Measurements from ENCODE around the gene ACY1. TPM values are rescaled to one million over a fixed set of nuclear protein-coding genes. Genes with fewer than 3 reads are reported as not detected.

Gene ACY1
- total RNA-seq, 4 donors from 2014 or later = 34.0 to 57.7 (median 52.1) TPM

DNA sequence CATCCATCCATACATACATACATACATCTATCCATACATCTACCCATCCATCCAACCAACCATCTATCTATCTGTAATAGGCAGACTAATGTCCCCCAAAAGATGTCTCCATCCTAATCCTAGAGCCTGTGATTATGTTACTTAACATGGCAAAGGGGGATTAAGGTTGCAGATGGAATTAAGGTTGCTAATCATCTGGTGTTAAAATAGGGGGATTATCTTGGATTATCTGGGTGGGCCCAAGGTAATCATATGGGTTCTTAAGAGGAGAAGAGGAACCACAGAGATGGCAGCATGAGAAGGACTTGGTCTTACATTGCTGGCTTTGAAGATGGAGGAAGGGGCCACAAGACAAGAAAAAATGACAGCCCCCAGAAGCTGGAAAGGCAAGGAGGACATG is 27.1 kb downstream of the ACY1 start:
- TF ChIP-seq, protein P1, sequence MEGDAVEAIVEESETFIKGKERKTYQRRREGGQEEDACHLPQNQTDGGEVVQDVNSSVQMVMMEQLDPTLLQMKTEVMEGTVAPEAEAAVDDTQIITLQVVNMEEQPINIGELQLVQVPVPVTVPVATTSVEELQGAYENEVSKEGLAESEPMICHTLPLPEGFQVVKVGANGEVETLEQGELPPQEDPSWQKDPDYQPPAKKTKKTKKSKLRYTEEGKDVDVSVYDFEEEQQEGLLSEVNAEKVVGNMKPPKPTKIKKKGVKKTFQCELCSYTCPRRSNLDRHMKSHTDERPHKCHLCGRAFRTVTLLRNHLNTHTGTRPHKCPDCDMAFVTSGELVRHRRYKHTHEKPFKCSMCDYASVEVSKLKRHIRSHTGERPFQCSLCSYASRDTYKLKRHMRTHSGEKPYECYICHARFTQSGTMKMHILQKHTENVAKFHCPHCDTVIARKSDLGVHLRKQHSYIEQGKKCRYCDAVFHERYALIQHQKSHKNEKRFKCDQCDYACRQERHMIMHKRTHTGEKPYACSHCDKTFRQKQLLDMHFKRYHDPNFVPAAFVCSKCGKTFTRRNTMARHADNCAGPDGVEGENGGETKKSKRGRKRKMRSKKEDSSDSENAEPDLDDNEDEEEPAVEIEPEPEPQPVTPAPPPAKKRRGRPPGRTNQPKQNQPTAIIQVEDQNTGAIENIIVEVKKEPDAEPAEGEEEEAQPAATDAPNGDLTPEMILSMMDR (IDR thresholded peaks at IDR 0.05) = no peak
- ATAC-seq (ENCODE audit: low FRiP score) (no peak), DNase-seq (ENCODE audit: low spot score) (no peak)

DNA sequence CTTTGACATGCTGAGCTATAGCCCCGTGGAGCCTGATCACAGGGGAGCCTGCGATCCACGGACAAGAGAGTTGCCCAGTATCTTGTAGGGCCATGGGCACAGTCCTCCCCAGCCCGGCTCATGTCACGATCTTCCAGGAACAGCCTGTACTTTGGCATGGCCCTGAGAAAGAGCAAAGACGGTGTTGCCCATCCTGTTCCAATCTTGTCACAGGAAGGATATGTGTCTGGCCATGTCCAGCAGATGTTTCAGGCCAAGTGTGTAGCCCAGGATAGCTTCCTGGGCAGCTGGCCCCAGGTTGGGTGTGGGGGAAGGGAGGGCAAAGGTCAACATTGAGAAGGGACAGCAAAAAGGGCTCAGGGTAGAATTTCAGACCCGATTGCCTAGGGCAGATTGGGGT is 29.4 kb downstream of the ACY1 start:
- ATAC-seq (ENCODE audit: low FRiP score) (no peak), DNase-seq (ENCODE audit: low spot score) (no peak)
- TF ChIP-seq, protein P1 (IDR thresholded peaks at IDR 0.05) = no peak

- TF ChIP-seq, protein P1 (IDR thresholded peaks at IDR 0.05) = no peak
- no peak for DNase-seq (ENCODE audit: low spot score)
- no peak for ATAC-seq (ENCODE audit: low FRiP score)
Observed at GRCh38 chr3:52013802-52014598, 30.7 kb downstream of the ACY1 start.

GRCh38 chr3:52014613-52015012 is 31.3 kb downstream of the ACY1 start:
- no peak for ATAC-seq (ENCODE audit: low FRiP score)
- TF ChIP-seq, protein P1 (IDR thresholded peaks at IDR 0.05) = no peak
- DNase-seq (ENCODE audit: low spot score) = no peak

DNA sequence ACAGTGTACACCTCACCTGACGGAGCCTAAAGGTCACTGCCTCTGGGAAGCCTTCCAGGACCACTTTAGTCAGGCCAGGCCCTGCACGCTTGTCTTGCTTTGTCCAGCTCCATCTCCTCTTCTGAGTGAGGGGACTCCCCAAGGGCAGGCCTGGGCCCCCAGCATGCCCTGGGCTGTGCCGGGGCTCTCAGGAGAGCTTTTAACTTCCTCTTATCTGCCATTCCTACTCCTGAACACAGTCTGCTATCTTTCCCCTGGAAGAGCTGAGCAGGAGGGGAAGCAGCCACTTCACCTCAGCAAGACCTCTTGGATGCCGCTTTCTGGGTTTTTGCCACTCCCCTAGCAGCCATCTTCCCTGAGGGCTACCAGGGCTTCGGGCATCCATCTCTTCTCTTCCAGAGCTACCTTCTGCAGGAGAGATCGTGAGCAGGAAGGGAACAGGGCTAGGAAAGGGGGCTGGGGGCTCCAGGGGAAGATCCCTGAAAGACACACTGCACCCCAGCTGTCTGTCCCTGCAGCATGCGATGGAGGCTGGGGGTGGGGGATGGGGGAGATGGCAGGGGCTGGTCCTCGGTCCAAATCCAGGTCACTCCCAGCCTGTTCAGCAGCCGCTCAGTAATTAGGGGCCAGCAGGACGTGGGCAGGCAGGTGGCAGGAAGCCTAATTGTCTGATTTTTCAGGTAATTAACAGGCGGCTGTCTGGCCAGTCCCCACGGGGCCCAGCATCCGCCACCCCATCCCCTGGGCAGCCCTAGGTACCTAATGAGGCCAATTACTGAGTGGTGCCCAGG is 32.3 kb downstream of the ACY1 start:
- ATAC-seq (ENCODE audit: low FRiP score) (no peak), DNase-seq (ENCODE audit: low spot score) (no peak)
- TF ChIP-seq, protein P1 (IDR thresholded peaks at IDR 0.05) = no peak

DNA sequence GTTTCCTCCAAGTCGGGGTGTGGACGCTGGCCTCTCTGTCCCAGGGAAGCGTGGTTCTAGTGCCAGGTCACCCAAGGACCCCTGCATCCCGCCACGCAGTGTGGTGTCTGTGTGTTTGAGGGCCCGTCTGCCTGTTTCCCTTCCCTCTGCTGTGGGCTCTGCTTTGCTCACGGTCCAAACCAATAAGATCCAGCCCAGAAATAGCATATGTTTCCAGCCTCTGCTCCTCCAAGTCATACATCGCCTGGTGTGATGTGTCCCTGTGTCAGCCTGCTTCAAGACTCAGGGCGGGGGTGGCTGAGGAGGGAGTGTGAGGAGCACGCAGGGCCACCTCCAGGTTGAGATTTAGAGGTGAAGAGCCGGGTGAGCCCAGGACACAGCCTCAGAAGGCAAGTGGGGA is 34.3 kb downstream of the ACY1 start:
- ATAC-seq (ENCODE audit: low FRiP score) (no peak), DNase-seq (ENCODE audit: low spot score) (no peak)
- TF ChIP-seq, protein P1 (IDR thresholded peaks at IDR 0.05) = no peak
